RWPE2 (cell line): ENCODE data around the gene RDH5.

Experiments
- ATAC-seq: fragments of 200-7000 bp; cut with Tn5 transposase; 3 replicates; pipeline ENCODE4 v1.9.1; 2021; ENCODE audit warnings: low read depth
- DNase-seq: peaks from one replicate; pipeline ENCODE4 v3.0.0-alpha.2; 2020; ENCODE audit warnings: low spot score
- H3K27ac ChIP-seq: fragments of 450-650 bp; 2 replicates; pipeline ENCODE4 v1.5.1; 2017; ENCODE audit warnings: mild to moderate bottlenecking; ENCODE audit not compliant: poor library complexity, severe bottlenecking
- H3K27me3 ChIP-seq: fragments of 250-450 bp; sonication (Bioruptor Pico); 2 replicates; pipeline ENCODE4 v1.5.1; 2021; ENCODE audit warnings: mild to moderate bottlenecking, moderate library complexity; ENCODE audit not compliant: insufficient read depth, poor library complexity, severe bottlenecking
- H3K36me3 ChIP-seq: fragments of 250-450 bp; sonication (Bioruptor Pico); 2 replicates; pipeline ENCODE4 v1.5.1; 2020; ENCODE audit warnings: low read depth, mild to moderate bottlenecking, moderate library complexity
- H3K4me1 ChIP-seq: fragments of 250-450 bp; sonication (Bioruptor Pico); 2 replicates; pipeline ENCODE4 v1.5.1; 2021; ENCODE audit warnings: mild to moderate bottlenecking, moderate library complexity; ENCODE audit not compliant: insufficient read depth, poor library complexity, severe bottlenecking
- H3K4me3 ChIP-seq: fragments of 250-450 bp; sonication (Bioruptor Pico); 2 replicates; pipeline ENCODE4 v1.5.1; 2021; ENCODE audit warnings: mild to moderate bottlenecking, moderate library complexity; ENCODE audit not compliant: severe bottlenecking
- H3K9me3 ChIP-seq: fragments of 250-450 bp; sonication (Bioruptor Pico); 2 replicates; pipeline ENCODE4 v1.5.1; 2021; ENCODE audit warnings: mild to moderate bottlenecking, moderate library complexity; ENCODE audit not compliant: severe bottlenecking
- CTCF ChIP-seq: fragments of 450-650 bp; IDR thresholded peaks from one replicate; pipeline ENCODE4 v1.5.1; 2017; ENCODE audit warnings: mild to moderate bottlenecking, moderate library complexity; ENCODE audit not compliant: poor library complexity, severe bottlenecking

Gene RDH5

GRCh38 chr12:55762646-55763045 lies 42.5 kb downstream of the RDH5 start:
- no peak overlapping the region for H3K27ac ChIP-seq
- H3K36me3 ChIP-seq, result peaks cover 73% of the 10 kb centered on the region
- no peaks in the 10 kb centered on the region for H3K4me1 ChIP-seq
- no peak for TF ChIP-seq CTCF
- H3K27me3 ChIP-seq, result no peaks in the 10 kb centered on the region
- ATAC-seq (no peak), DNase-seq (no peak)
- H3K4me3 ChIP-seq, result no peak overlapping the region
- H3K9me3 ChIP-seq, result no peaks in the 10 kb centered on the region

GRCh38 chr12:55765736-55766290 lies 45.6 kb downstream of the RDH5 start:
- ATAC-seq, result no peak
- no peak for DNase-seq
- H3K4me3 ChIP-seq, result no peak overlapping the region
- H3K9me3 ChIP-seq, result no peaks in the 10 kb centered on the region
- no peaks in the 10 kb centered on the region for H3K27me3 ChIP-seq
- no peaks in the 10 kb centered on the region for H3K4me1 ChIP-seq
- peaks cover 58% of the 10 kb centered on the region for H3K36me3 ChIP-seq
- H3K27ac ChIP-seq, result no peak overlapping the region
- no peak for TF ChIP-seq CTCF

GRCh38 chr12:55767156-55767555 lies 47.0 kb downstream of the RDH5 start:
- H3K4me3 ChIP-seq, result no peak overlapping the region
- no peaks in the 10 kb centered on the region for H3K4me1 ChIP-seq
- DNase-seq (no peak), ATAC-seq (no peak)
- H3K27ac ChIP-seq, result no peak overlapping the region
- peaks cover 65% of the 10 kb centered on the region for H3K36me3 ChIP-seq
- no peaks in the 10 kb centered on the region for H3K27me3 ChIP-seq
- no peaks in the 10 kb centered on the region for H3K9me3 ChIP-seq
- TF ChIP-seq CTCF, result no peak

GRCh38 chr12:55771736-55772135 lies 51.5 kb downstream of the RDH5 start:
- Histone ChIP-seq H3K4me1 (no peaks in the 10 kb centered on the region), H3K36me3 (peaks cover 62% of the 10 kb centered on the region), H3K27ac (no peak overlapping the region), H3K4me3 (no peak overlapping the region), H3K27me3 (no peaks in the 10 kb centered on the region), H3K9me3 (no peaks in the 10 kb centered on the region)
- DNase-seq, result no peak
- no peak for ATAC-seq
- TF ChIP-seq CTCF, result no peak
